Activated gamma-delta T cell (primary cell): Measurements from ENCODE around the gene MRPS14.

ENCODE experiments used
- DNase-seq: peaks from one replicate; lab custom pipeline; 2025; lab: John Stamatoyannopoulos, UW

Gene MRPS14

GRCh38 chr1:174984952-174985351, 38.3 kb downstream of the MRPS14 start:
- DNase-seq: no peak

- no peak for DNase-seq
These were observed 40.1 kb downstream of the MRPS14 start for GRCh38 chr1:174982971-174983689.

- DNase-seq: no peak
These were observed 46.7 kb downstream of the MRPS14 start for GRCh38 chr1:174976436-174977108.

GRCh38 chr1:174975764-174976163, 47.5 kb downstream of the MRPS14 start:
- DNase-seq: no peak

GRCh38 chr1:174974711-174975119, 48.5 kb downstream of the MRPS14 start:
- DNase-seq: no peak

GRCh38 chr1:174971902-174972301, 51.3 kb downstream of the MRPS14 start:
- no peak for DNase-seq

GRCh38 chr1:174971466-174971865, 51.8 kb downstream of the MRPS14 start:
- DNase-seq: no peak

- DNase-seq: no peak
These were observed 53.2 kb downstream of the MRPS14 start for GRCh38 chr1:174969977-174970376.

- DNase-seq: no peak
These were observed 54.4 kb downstream of the MRPS14 start for GRCh38 chr1:174968750-174969244.

GRCh38 chr1:174967845-174968705, 55.1 kb downstream of the MRPS14 start:
- DNase-seq: no peak

GRCh38 chr1:174966008-174966572, 57.1 kb downstream of the MRPS14 start:
- no peak for DNase-seq

- DNase-seq: no peak
These were observed 57.7 kb downstream of the MRPS14 start for GRCh38 chr1:174965362-174966007.

GRCh38 chr1:174964972-174965361, 58.3 kb downstream of the MRPS14 start:
- DNase-seq: no peak

GRCh38 chr1:174964261-174964971, 58.8 kb downstream of the MRPS14 start:
- DNase-seq: no peak

GRCh38 chr1:174963529-174964125, 59.6 kb downstream of the MRPS14 start:
- no peak for DNase-seq
